IPS-20b (cell line): ENCODE data around the gene CSH2.
"Not testable (repeated sequence)": the region's sequence is repeated elsewhere in the genome, so short reads cannot be mapped to it uniquely, and the experiment has no call there.

Experiments
- H3K27ac ChIP-seq: one replicate; pipeline ENCODE4 v1.5.1; 2013; ENCODE audit warnings: low read length
- H3K27me3 ChIP-seq: 2 replicates; pipeline ENCODE4 v1.6.1; 2013; ENCODE audit warnings: mild to moderate bottlenecking, low read length, inconsistent platforms; ENCODE audit not compliant: insufficient read depth
- H3K36me3 ChIP-seq: 2 replicates; pipeline ENCODE4 v1.6.1; 2013; ENCODE audit warnings: low read depth, mild to moderate bottlenecking, inconsistent platforms, low read length, moderate library complexity; ENCODE audit not compliant: insufficient read depth
- H3K4me1 ChIP-seq: 2 replicates; pipeline ENCODE4 v1.6.1; 2013; ENCODE audit warnings: mild to moderate bottlenecking, control low read depth, inconsistent platforms, low read length, moderate library complexity; ENCODE audit not compliant: insufficient read depth
- H3K4me3 ChIP-seq: 2 replicates; pipeline ENCODE4 v1.5.1; 2013; ENCODE audit warnings: mild to moderate bottlenecking, low read length, inconsistent platforms
- H3K9ac ChIP-seq: 2 replicates; pipeline ENCODE4 v1.6.1; 2013; ENCODE audit warnings: low read depth, mild to moderate bottlenecking, inconsistent platforms, low read length, moderate library complexity
- H3K9me3 ChIP-seq: 2 replicates; pipeline ENCODE4 v1.6.1; 2013; ENCODE audit warnings: mild to moderate bottlenecking, low read depth, low read length, inconsistent platforms; ENCODE audit not compliant: insufficient read depth

CSH2 gene

DNA sequence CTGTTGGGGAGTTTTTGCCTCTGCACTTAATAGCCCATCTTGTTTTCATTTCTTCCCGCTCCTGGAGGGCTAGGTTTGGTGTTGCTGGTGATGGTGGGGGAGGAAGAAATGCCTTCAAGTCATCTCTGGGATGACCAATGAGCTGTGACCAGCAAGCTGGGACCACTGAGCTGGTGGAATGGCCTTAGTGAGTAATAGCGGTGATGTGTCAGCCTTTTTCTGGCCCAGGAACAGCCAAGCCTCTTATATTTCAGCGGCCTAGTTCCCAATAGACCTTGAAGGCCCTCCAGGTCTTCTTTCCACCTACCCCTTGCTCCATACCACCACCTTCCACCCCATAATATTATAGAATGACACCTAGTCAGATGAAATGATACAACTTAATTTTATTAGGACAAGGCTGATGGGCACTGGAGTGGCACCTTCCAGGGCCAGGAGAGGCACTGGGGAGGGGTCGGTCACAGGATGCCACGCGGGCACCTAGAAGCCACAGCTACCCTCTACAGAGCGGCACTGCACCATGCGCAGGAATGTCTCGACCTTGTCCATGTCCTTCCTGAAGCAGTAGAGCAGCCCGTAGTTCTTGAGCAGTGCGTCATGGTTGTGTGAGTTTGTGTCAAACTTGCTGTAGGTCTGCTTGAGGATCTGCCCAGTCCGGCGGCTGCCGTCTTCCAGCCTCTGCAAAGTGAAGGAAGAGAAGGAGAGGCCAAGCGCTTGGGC, 1.7 kb downstream of the CSH2 start:
- not testable (repeated sequence) for H3K9me3 ChIP-seq, H3K4me3 ChIP-seq, H3K36me3 ChIP-seq, H3K9ac ChIP-seq, H3K27me3 ChIP-seq, H3K4me1 ChIP-seq, H3K27ac ChIP-seq

GRCh38 chr17:63870292-63870665, 3.2 kb downstream of the CSH2 start:
- not testable (repeated sequence) for H3K9ac ChIP-seq, H3K27ac ChIP-seq, H3K4me3 ChIP-seq, H3K9me3 ChIP-seq, H3K27me3 ChIP-seq, H3K36me3 ChIP-seq, H3K4me1 ChIP-seq

- H3K27me3 ChIP-seq, H3K27ac ChIP-seq, H3K4me1 ChIP-seq, H3K9me3 ChIP-seq, H3K9ac ChIP-seq, H3K36me3 ChIP-seq, H3K4me3 ChIP-seq: not testable (repeated sequence)
Measured at GRCh38 chr17:63869491-63870291, 3.8 kb downstream of the CSH2 start.

GRCh38 chr17:63866625-63867024, 6.9 kb downstream of the CSH2 start:
- not testable (repeated sequence) for H3K36me3 ChIP-seq, H3K27me3 ChIP-seq, H3K4me1 ChIP-seq, H3K9me3 ChIP-seq, H3K27ac ChIP-seq, H3K4me3 ChIP-seq, H3K9ac ChIP-seq

- H3K27me3 ChIP-seq, result peaks cover 14% of the 10 kb centered on the region
- H3K9me3 ChIP-seq, result no peaks in the 10 kb centered on the region
- no peak overlapping the region for H3K27ac ChIP-seq
- H3K4me1 ChIP-seq, result no peaks in the 10 kb centered on the region
- no peaks in the 10 kb centered on the region for H3K36me3 ChIP-seq
- no peak overlapping the region for H3K4me3 ChIP-seq
- H3K9ac ChIP-seq, result no peak overlapping the region
Measured at GRCh38 chr17:63859257-63859656, 14.2 kb downstream of the CSH2 start.

DNA sequence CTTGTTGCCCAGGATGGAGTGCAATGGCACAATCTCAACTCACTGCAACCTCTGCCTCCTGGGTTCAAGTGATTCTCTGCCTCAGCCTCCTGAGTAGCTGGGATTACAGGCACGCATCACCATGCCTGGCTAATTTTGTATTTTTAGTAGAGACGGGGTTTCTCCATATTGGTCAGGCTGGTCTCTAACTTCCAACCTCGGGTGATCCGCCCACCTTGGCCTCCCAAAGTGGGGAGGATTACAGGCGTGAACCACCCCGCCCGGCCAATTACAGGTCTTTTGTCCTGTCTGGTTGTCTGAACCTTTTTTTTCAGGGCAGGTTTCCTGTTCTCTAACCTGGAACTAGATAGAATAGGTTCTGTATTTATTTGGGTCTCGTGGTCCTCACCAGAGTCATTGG, 17.1 kb downstream of the CSH2 start:
- H3K36me3 ChIP-seq, H3K4me1 ChIP-seq, H3K27ac ChIP-seq, H3K9me3 ChIP-seq, H3K4me3 ChIP-seq, H3K9ac ChIP-seq: not testable (repeated sequence)
- peaks cover 14% of the 10 kb centered on the region for H3K27me3 ChIP-seq

GRCh38 chr17:63855185-63855584, 18.3 kb downstream of the CSH2 start:
- Histone ChIP-seq H3K4me1 (no peaks in the 10 kb centered on the region), H3K27me3 (peaks cover 11% of the 10 kb centered on the region), H3K36me3 (no peaks in the 10 kb centered on the region), H3K27ac (no peak overlapping the region), H3K9ac (no peak overlapping the region), H3K9me3 (no peaks in the 10 kb centered on the region), H3K4me3 (no peak overlapping the region)

GRCh38 chr17:63854709-63855108, 18.8 kb downstream of the CSH2 start:
- Histone ChIP-seq H3K27ac (no peak overlapping the region), H3K9me3 (no peaks in the 10 kb centered on the region), H3K27me3 (peaks cover 11% of the 10 kb centered on the region), H3K4me1 (no peaks in the 10 kb centered on the region), H3K4me3 (no peak overlapping the region), H3K36me3 (no peaks in the 10 kb centered on the region), H3K9ac (no peak overlapping the region)

DNA sequence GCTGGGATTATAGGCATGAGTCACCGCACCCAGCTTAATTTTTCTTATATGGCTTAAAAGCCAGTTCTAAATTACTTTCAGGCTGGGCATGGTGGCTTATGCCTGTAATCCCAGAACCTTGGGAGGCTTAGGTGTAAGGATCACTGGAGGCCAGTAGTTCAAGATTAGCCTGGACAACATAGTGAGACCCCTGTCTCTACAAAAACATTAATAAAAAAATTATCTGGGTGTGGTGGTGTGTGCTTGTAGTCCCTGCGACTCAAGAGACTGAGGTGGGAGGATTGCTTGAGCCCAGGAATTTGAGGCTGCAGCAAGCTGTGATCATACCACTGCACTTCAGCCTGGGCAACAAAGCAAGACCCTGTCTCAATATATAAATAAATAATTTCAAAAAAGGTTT, 20.2 kb downstream of the CSH2 start:
- Histone ChIP-seq H3K4me1 (no peaks in the 10 kb centered on the region), H3K4me3 (no peak overlapping the region), H3K27me3 (peaks cover 16% of the 10 kb centered on the region), H3K9me3 (peaks cover 2% of the 10 kb centered on the region; the same call in 1 of the 2 replicates), H3K27ac (no peak overlapping the region), H3K36me3 (no peaks in the 10 kb centered on the region), H3K9ac (no peak overlapping the region)

DNA sequence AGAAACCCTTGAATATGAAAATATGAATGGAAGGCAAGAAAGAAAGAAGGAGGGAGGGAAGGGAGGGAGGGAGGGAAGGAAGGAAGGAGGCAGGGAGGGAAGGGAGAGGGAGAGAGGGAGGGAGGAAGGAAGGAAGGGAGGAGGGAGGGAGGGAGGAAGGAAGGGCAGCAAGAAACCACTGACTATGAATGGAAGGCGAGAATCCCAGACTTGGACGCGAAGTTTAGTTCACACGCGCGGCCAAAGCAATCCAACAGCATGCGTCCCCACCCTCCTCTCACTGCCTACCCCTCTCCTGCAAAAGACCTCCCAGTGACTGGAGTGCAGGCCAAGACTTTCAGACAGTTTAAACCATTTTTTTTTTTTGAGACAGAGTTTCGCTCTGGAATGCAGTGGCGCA, 23.1 kb downstream of the CSH2 start:
- Histone ChIP-seq H3K27me3 (peaks cover 44% of the 10 kb centered on the region), H3K4me1 (no peaks in the 10 kb centered on the region), H3K27ac (no peak overlapping the region)

DNA sequence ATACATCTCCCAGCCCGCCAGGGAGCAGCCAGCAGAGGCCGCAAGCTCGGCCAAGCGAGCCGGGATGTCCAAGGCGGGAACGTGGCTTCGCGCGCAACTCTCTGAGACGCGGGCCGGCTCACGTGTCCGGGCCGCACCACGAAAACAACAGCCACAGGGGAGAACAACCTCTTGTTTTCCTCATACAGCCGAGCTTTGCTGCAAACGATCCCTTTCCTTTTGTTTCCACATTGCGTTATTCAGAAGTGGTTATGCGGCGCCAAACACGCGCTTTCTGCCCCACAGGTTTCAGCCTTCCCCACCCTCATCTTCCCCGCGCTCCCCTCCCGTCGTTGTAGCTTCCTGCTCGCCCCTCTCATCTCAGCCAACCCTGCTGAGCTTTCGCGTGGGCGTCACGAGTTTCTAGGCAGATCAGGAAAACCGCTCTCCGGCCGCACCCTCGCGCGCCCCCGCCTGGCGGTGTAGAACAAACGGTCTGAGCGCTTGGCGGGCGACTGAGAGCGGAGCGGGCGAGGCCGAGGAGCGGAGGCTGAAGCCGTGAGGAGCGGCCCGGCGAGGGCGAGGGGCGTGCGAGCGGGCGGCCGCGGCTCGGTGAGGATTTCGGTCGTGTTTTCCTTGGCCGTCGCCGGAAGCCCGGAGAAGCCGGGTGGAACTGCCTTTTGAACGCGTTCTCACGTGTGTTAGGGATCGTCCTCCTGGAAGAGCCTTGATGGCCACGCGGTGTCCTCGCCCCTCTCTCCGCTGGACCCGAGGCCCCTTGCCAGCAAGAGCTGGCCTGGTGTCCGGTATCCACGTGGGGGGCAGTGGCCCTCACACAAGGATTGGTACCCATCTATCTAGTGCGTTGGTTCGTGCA, 24.4 kb downstream of the CSH2 start:
- H3K9ac ChIP-seq, result peak overlapping the region; percentile 86
- no peaks in the 10 kb centered on the region for H3K4me1 ChIP-seq
- H3K27ac ChIP-seq, result no peak overlapping the region
- H3K27me3 ChIP-seq, result peaks cover 48% of the 10 kb centered on the region
- no peaks in the 10 kb centered on the region for H3K36me3 ChIP-seq
- peak overlapping the region; percentile 49; the same call in 1 of the 2 replicates for H3K4me3 ChIP-seq
- H3K9me3 ChIP-seq, result peaks cover 7% of the 10 kb centered on the region; the same call in 1 of the 2 replicates

More for the DNA sequence above, 23.1 kb downstream of the CSH2 start:
- H3K9ac ChIP-seq, result no peak overlapping the region
- H3K36me3 ChIP-seq, result no peaks in the 10 kb centered on the region
- peaks cover 7% of the 10 kb centered on the region; the same call in 1 of the 2 replicates for H3K9me3 ChIP-seq
- no peak overlapping the region for H3K4me3 ChIP-seq
